Endothelial cell of umbilical vein (primary cell): ENCODE data around the gene RABEPK. TPM values are rescaled to one million over a fixed set of nuclear protein-coding genes. Genes with fewer than 3 reads are reported as not detected.

Source experiments
- BruUV-seq: library from RNA; stranded (reverse); fragments of 400-500 nt; replicated peaks from 2 replicates; lab custom pipeline; 2021; lab: Mats Ljungman, UMichigan
- CTCF ChIA-PET: fragments of 300-600, 350-600 bp; sonication (Branson Sonifier 250); formaldehyde crosslinking; loops from one replicate; lab custom pipeline; 2021; ENCODE audit warnings: antibody characterized with exemption, inconsistent platforms; lab: Charles Lee
- POLR2A ChIA-PET: fragments of 300-600, 350-600 bp; sonication (Branson Sonifier 250); formaldehyde crosslinking; loops from one replicate; lab custom pipeline; 2021; ENCODE audit warnings: antibody characterized with exemption, inconsistent platforms; lab: Charles Lee
- DNase-seq: peaks from one replicate; pipeline ENCODE4 v3.0.0-alpha.2; 2011; ENCODE audit warnings: low read depth, low spot score
- FAIRE-seq: peaks from 2 replicates; lab custom pipeline; 2011; peaks lifted over from hg19 to GRCh38; lab: Jason Lieb, UNC
- H2AFZ ChIP-seq: 2 replicates; pipeline ENCODE4 v1.6.0; 2012; ENCODE audit warnings: low read depth, low read length, control low read depth, inconsistent platforms
- H3K27ac ChIP-seq: 2 replicates; pipeline ENCODE4 v1.5.1; 2011; ENCODE audit warnings: low read depth, mild to moderate bottlenecking, control low read depth, low read length, moderate library complexity; ENCODE audit not compliant: insufficient read depth
- H3K27me3 ChIP-seq, 2 experiments: 2 replicates each; pipeline versions ENCODE4 v1.6.0 to v1.6.1; 2011; ENCODE audit warnings: low read length in 2 of 2, mixed read lengths in 1 of 2; ENCODE audit not compliant: control insufficient read depth in 2 of 2, insufficient read depth in 2 of 2
- H3K36me3 ChIP-seq, 2 experiments: 2 replicates in 1 of 2; 3 replicates in 1 of 2; pipeline ENCODE4 v1.5.1; 2011; ENCODE audit warnings: low read length in 2 of 2, mild to moderate bottlenecking in 1 of 2, moderate library complexity in 1 of 2; ENCODE audit not compliant: control insufficient read depth in 2 of 2, insufficient read depth in 2 of 2; ENCODE audit errors: extremely low read depth in 1 of 2
- H3K4me1 ChIP-seq: 3 replicates; pipeline ENCODE4 v1.5.1; 2011; ENCODE audit warnings: mild to moderate bottlenecking, low read length; ENCODE audit not compliant: control insufficient read depth, insufficient read depth; ENCODE audit errors: extremely low read depth
- H3K4me2 ChIP-seq: 2 replicates; pipeline ENCODE4 v1.6.1; 2011; ENCODE audit warnings: low read length, control low read depth, mixed read lengths; ENCODE audit not compliant: insufficient read depth
- H3K4me3 ChIP-seq, 3 experiments: fragments of 200-600 bp in 1 of 3; sonication (generic), shearing (Covaris generic) in 1 of 3; replicated peaks in 1 of 3; 2 replicates each; pipeline ENCODE4 v1.5.1; 2011 to 2016; ENCODE audit warnings: control low read depth in 3 of 3, low read length in 3 of 3, mild to moderate bottlenecking in 2 of 3, inconsistent platforms in 1 of 3, low read depth in 1 of 3, moderate library complexity in 1 of 3; ENCODE audit not compliant: insufficient read depth in 1 of 3
- H3K79me2 ChIP-seq: 2 replicates; pipeline ENCODE4 v1.6.0; 2012; ENCODE audit warnings: low read length, inconsistent platforms; ENCODE audit not compliant: control insufficient read depth, insufficient read depth
- H3K9ac ChIP-seq: replicated peaks from 2 replicates; pipeline ENCODE3; 2011; ENCODE audit warnings: low read length, control low read depth; ENCODE audit not compliant: insufficient read depth; ENCODE audit errors: extremely low read depth
- H3K9me1 ChIP-seq: replicated peaks from 3 replicates; pipeline ENCODE4 v1.6.0; 2011; ENCODE audit warnings: mild to moderate bottlenecking, low read length; ENCODE audit not compliant: control insufficient read depth, insufficient read depth; ENCODE audit errors: extremely low read depth
- H3K9me3 ChIP-seq: replicated peaks from 2 replicates; pipeline ENCODE4 v1.5.1; 2012; ENCODE audit warnings: low read length, inconsistent platforms; ENCODE audit not compliant: control insufficient read depth, insufficient read depth
- H4K20me1 ChIP-seq: replicated peaks from 2 replicates; pipeline ENCODE3; 2011; ENCODE audit warnings: mild to moderate bottlenecking, low read length; ENCODE audit not compliant: control insufficient read depth, insufficient read depth; ENCODE audit errors: extremely low read depth
- EZH2 ChIP-seq: IDR thresholded peaks from 2 replicates; pipeline ENCODE4 v1.6.1; 2012; ENCODE audit warnings: borderline replicate concordance, low read depth, mild to moderate bottlenecking, moderate library complexity, low read length, inconsistent platforms; ENCODE audit not compliant: severe bottlenecking
- FOS ChIP-seq: IDR thresholded peaks from 2 replicates; pipeline ENCODE4 v1.6.1; 2011; ENCODE audit warnings: mild to moderate bottlenecking, low read length, moderate library complexity, borderline replicate concordance; ENCODE audit not compliant: insufficient read depth
- GATA2 ChIP-seq: IDR thresholded peaks from 2 replicates; pipeline ENCODE4 v1.7.0; 2011; ENCODE audit warnings: low read depth, mild to moderate bottlenecking, moderate library complexity, mixed read lengths, low read length; ENCODE audit not compliant: insufficient read length, insufficient read depth
- JUN ChIP-seq: IDR thresholded peaks from 2 replicates; pipeline ENCODE4 v1.6.1; 2011; ENCODE audit warnings: borderline replicate concordance, low read depth; ENCODE audit not compliant: insufficient read length, insufficient read depth
- MYC ChIP-seq: IDR thresholded peaks from one replicate; pipeline ENCODE4 v1.6.1; 2011; ENCODE audit warnings: mild to moderate bottlenecking, low read depth, low read length
- POLR2A ChIP-seq: IDR thresholded peaks from 2 replicates; pipeline ENCODE4 v1.6.1; 2012; ENCODE audit warnings: low read depth, mild to moderate bottlenecking, control low read depth, low read length
- POLR2AphosphoS5 ChIP-seq: IDR thresholded peaks from 2 replicates; pipeline ENCODE4 v1.6.1; 2012; ENCODE audit warnings: low read depth, mild to moderate bottlenecking, control low read depth, low read length, moderate library complexity; ENCODE audit not compliant: insufficient read depth
- dilution Hi-C: fragments of 300-500 bp; cut with MboI; formaldehyde crosslinking; loops from one replicate; pipeline ENCODE4 v1.15.0; 2019; ENCODE audit warnings: low sequenced_read_pairs; ENCODE audit not compliant: extremely low pct_ligation_motif_present
- intact Hi-C: fragments of 100-400 bp; cut with micrococcal nuclease; formaldehyde crosslinking; loops from one replicate; pipeline ENCODE4 v1.10.0; 2022
- polyA plus RNA-seq, 4 experiments: library from polyadenylated mRNA; depleted of rRNA in 3 of 4; stranded (reverse) in 3 of 4; unstranded in 1 of 4; fragments of >200 nt; gene quantifications; 2 replicates each; pipeline versions ENCODE4 v1.2.1 to v1.2.3, GENCODE V29; 2011 to 2012; ENCODE audit warnings: missing spikeins in 1 of 4
- total RNA-seq: library from RNA; stranded (reverse); gene quantifications from 2 replicates; pipeline ENCODE4 v1.2.3, GENCODE V29; 2021
- TF ChIP-seq, protein P1 (sequence below): IDR thresholded peaks from 2 replicates; pipeline ENCODE4 v1.6.1; 2011; ENCODE audit not compliant: insufficient read depth, insufficient read length
- TF ChIP-seq, protein P2 (sequence below), 2 donors: IDR thresholded peaks; 1 replicate in 1 of 2; 2 replicates in 1 of 2; pipeline ENCODE4 v1.5.1; 2011; ENCODE audit warnings: low read length in 2 of 2, mild to moderate bottlenecking in 2 of 2, moderate library complexity in 2 of 2, control low read depth in 1 of 2, inconsistent platforms in 1 of 2, low read depth in 1 of 2; ENCODE audit not compliant: insufficient read depth in 1 of 2; ENCODE audit errors: extremely low read depth in 1 of 2

RABEPK gene
- total and polyA plus RNA-seq, 2 donors (not counting 3 experiments of a cell fraction or from before 2014, with no cell fraction given): 18.2 to 23.0 TPM

DNA sequence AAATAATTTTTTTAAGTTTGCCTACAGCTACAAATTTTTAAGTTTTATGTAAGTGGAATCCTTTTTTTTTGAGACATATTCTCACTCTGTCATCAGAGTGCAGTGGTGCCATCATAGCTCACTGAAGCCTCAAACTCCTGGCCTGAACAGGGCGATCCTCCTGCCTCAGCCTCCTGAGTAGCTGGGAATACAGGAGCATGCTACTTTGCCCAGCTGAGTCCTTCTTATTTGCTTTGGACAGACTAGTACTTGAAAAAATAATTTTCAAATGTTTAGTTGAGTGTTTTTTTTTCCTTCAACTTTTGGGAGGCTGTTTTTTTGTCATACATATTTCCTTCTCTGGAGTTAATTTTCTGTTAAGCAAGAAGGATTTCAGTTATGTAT lies 68.7 kb downstream of the RABEPK start:
- H3K4me1 ChIP-seq: peaks cover 4% of the 10 kb centered on the region
- dilution Hi-C loops: no loop called here
- H2AFZ ChIP-seq: no peak overlapping the region
- H3K27ac ChIP-seq: no peak overlapping the region
- ChIA-PET CTCF (interaction anchor here (1.2 to 1.4 kb wide), 3 partner anchors 13 to 92 kb away, joined by 3 to 4 read pairs (median 4); no protein-coding TSS in a partner anchor), POLR2A (interaction anchor here (0.6 kb wide), 1 partner anchor 56 kb away, joined by 4 read pairs; no protein-coding TSS in a partner anchor)
- intact Hi-C loops: no loop called here
- H3K79me2 ChIP-seq: peaks cover 61% of the 10 kb centered on the region
- peaks cover 0 to 2% of the 10 kb centered on the region in 2 experiments for H3K36me3 ChIP-seq
- H3K9me1 ChIP-seq: no peaks in the 10 kb centered on the region
- no TSS peak for BruUV-seq
- DNase-seq: no peak
- H3K4me3 ChIP-seq: no peak overlapping the region
- H3K27me3 ChIP-seq: no peaks in the 10 kb centered on the region
- no peaks in the 10 kb centered on the region for H4K20me1 ChIP-seq
- no peak overlapping the region for H3K9ac ChIP-seq
- no peak for FAIRE-seq
- no peak overlapping the region for H3K4me2 ChIP-seq
- H3K9me3 ChIP-seq: no peaks in the 10 kb centered on the region
- TF ChIP-seq GATA2 (no peak), EZH2 (no peak), POLR2A (no peak), POLR2AphosphoS5 (no peak), FOS (no peak), JUN (no peak), MYC (no peak)
- TF ChIP-seq, protein P1, sequence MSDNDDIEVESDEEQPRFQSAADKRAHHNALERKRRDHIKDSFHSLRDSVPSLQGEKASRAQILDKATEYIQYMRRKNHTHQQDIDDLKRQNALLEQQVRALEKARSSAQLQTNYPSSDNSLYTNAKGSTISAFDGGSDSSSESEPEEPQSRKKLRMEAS: no peak
- TF ChIP-seq, protein P2, sequence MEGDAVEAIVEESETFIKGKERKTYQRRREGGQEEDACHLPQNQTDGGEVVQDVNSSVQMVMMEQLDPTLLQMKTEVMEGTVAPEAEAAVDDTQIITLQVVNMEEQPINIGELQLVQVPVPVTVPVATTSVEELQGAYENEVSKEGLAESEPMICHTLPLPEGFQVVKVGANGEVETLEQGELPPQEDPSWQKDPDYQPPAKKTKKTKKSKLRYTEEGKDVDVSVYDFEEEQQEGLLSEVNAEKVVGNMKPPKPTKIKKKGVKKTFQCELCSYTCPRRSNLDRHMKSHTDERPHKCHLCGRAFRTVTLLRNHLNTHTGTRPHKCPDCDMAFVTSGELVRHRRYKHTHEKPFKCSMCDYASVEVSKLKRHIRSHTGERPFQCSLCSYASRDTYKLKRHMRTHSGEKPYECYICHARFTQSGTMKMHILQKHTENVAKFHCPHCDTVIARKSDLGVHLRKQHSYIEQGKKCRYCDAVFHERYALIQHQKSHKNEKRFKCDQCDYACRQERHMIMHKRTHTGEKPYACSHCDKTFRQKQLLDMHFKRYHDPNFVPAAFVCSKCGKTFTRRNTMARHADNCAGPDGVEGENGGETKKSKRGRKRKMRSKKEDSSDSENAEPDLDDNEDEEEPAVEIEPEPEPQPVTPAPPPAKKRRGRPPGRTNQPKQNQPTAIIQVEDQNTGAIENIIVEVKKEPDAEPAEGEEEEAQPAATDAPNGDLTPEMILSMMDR (IDR thresholded peaks at IDR 0.05; ENCODE audit: extremely low read depth in 1 of 2, insufficient read depth in 1 of 2, low read depth in 1 of 2, low read length in 2 of 2): no peak
